IPS-18c (cell line): Measurements from ENCODE around the gene FBXO28.
"Not testable (repeated sequence)": the region's sequence is repeated elsewhere in the genome, so short reads cannot be mapped to it uniquely, and the experiment has no call there.

Source experiments
- H3K4me3 ChIP-seq: 2 replicates; pipeline ENCODE4 v1.7.0; 2013; ENCODE audit warnings: low read depth, mild to moderate bottlenecking, low read length, moderate library complexity; ENCODE audit not compliant: insufficient read depth
- H3K9me3 ChIP-seq: one replicate; pipeline ENCODE4 v1.6.1; 2013; ENCODE audit warnings: mild to moderate bottlenecking, low read length, moderate library complexity; ENCODE audit not compliant: control insufficient read depth, insufficient read depth

The FBXO28 gene, protein sequence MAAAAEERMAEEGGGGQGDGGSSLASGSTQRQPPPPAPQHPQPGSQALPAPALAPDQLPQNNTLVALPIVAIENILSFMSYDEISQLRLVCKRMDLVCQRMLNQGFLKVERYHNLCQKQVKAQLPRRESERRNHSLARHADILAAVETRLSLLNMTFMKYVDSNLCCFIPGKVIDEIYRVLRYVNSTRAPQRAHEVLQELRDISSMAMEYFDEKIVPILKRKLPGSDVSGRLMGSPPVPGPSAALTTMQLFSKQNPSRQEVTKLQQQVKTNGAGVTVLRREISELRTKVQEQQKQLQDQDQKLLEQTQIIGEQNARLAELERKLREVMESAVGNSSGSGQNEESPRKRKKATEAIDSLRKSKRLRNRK

DNA sequence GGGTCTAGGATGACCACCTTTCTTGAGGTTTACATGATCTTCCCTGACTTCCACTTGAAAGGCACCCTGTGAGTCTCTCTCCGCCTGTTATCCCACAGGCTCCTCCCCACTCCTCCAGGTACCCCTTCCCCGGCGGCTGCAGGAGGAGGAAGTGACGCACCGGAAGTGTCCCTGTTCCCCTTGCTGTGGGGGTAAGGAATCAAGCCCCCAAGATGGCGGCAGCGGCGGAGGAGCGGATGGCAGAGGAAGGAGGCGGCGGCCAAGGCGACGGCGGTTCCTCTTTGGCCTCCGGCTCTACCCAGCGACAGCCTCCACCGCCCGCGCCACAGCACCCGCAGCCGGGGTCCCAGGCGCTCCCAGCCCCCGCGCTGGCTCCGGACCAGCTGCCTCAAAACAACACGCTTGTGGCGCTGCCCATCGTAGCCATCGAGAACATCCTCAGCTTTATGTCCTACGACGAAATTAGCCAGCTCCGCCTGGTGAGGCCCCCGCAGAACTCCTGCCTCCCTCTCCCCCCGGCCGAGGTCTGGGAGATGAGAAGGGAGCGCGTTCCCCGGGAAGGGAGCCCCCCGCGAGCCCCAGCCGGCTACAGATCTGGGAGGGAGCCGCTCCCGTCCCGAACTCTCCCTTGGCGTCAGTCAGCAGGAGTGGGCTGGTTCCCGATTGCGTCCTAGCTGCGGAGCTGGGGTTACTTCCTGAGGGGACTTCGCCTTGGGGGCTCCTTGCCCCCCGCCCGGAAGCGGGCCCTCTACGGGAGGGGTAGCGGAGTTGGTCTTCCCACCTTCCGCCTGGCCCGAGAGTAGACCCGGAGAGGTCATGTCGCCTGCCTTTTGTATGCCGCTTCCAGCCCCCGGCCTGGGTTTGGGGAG, at the start of gene FBXO28:
Gene FBXO28, plus strand, starts transcription at position 194 of the 869 bp plus-strand sequence. Its CDS starts 19 bp downstream, at position 213.
- H3K4me3 ChIP-seq: peak within 1 kb of the TSS; percentile 97
- H3K9me3 ChIP-seq: no peaks in the 10 kb centered on the region

DNA sequence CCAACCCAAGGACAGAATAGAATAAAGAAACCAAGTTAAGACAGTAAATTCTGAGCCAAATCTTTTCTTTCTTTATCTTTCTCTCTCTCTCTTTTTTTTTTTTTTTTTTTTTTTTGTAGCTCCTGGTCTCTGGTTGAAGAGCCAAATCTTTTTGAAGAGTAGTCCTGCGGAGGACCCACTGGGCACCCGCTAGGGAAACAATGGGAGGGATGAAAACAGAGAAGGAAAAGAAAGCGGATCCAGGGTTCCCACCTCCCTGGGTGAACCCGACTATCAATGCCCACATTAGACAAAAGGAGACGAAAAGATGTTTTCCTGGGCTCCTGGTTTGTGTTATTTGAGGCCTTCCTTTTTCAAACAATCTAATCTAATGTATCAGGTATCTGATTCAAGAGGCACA, 49.8 kb upstream of the FBXO28 start:
- H3K4me3 ChIP-seq: no peak overlapping the region
- peaks cover 6% of the 10 kb centered on the region for H3K9me3 ChIP-seq

DNA sequence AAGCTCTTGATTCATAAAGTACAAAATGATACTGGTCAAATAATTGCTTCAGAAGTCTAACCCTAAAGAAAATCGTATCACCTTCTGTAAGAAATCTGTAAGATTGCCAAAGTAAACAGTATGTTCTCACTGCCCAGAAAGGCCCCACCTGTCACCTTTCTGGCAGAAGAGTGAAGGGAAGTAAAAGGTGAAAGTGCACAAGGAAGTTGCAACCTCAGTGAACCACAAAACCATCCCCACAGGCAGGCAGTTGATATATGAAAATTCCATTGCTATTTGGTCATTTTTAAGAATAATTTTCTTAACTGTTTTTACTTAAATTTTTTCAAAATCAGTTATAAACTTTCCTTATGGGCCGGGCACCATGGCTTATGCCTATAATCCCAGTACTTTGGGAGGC, 48.5 kb upstream of the FBXO28 start:
- peaks cover 2% of the 10 kb centered on the region for H3K9me3 ChIP-seq
- no peak overlapping the region for H3K4me3 ChIP-seq

DNA sequence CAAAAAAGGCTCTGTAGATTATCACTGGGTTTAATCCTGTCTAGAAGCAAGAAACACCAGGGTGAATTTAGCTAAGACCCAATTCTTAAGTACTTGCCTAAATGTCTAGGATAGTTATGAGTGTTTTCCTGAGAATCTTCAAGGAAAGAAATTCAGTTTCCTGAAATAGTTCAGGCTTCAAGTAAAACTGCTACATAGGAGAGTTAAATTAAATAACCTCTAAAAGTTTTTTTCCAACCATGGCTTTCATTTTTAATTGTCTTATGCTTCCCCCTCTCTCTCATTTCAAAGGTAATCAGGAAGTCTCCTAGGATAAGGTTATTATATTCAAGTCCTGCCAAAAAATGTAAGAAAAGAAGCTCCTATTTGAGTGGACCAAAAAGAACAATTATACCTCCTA, 46.7 kb upstream of the FBXO28 start:
- Histone ChIP-seq H3K4me3 (no peak overlapping the region), H3K9me3 (no peaks in the 10 kb centered on the region)

DNA sequence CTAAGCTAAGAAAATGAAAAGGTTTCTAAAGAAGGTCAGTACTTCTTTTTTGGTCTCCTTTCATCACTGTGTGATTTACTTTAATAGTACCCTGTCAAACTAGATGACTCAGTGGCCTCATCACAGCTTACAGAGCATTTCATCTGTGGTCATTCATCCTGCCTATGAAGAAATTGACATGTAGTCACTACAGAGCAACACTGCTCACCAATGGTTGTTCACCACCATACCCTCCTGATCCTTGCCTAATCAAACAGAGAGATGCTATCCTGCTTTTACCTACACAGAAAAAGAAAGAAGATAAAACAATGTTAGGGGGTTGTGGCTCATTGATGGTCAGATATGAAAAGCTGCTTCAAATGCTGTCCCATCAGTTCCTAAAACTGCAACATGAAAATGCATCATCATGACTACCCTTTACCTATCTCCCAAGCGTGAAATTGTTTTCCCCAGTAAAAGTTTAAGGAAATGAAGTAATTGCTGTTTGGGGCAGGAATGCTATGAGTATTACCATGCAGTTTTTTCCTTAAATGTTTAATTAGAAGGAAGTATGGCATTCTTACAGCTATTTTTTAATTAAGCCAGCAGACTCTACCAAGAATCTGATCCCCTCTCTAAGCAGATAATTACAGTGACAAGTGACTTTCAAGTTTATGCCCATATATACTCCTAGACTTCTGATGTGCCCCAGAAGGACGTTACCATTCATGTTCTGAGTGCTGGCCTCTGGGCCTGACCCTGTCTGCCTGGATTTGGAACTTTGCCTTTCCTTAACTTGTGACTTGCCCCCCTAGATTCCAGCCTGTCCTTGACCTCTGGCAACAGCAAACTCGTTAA, 46.1 kb upstream of the FBXO28 start:
- no peaks in the 10 kb centered on the region for H3K9me3 ChIP-seq
- H3K4me3 ChIP-seq: no peak overlapping the region

DNA sequence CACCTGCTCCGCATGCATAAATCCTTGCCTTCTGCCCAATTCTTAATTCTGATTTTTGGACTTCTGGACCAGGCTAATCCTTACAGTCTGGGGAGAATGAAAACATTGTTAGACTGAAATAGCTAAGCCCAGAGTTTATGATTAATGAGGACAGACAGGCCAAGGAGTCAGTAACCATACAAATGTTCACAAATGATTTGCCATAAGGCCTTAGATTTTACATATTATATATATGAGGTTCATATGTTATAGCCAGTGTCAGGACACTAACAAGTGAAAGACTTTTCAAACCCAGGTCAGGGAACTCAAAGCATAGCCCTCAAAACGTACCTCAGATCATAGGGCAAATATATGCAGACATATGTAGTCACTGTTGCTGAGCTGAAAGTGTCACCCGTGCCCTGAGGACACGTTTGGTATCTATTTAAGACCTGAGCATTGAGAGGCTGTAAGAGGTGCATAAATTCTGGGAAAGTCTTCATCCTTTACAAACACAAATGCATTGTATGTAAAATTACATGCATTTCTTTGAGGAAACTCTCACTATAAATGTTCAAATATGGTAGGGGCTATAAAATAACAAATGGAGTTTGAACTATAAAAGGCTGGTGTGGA, 45.3 kb upstream of the FBXO28 start:
- Histone ChIP-seq H3K4me3 (no peak overlapping the region), H3K9me3 (no peaks in the 10 kb centered on the region)

DNA sequence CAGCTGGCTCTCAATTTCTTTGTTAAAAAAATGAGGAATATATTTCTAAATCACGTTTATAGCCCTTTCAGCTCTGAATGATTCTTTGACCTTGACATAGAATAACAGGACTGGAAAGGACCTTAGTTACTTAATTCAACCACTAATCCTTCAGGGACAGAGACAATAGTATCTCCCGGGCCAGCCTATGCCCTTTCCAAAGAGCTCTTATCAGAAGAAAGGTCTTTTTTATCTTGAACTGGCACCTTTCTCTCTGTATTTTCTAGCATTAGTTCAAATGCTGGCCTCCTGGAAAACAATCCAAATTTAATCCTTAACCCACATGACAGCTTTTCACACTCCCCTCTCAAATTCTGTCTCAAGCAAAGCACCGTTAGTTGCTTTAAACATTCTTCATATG, 44.8 kb upstream of the FBXO28 start:
- no peaks in the 10 kb centered on the region for H3K9me3 ChIP-seq
- no peak overlapping the region for H3K4me3 ChIP-seq

DNA sequence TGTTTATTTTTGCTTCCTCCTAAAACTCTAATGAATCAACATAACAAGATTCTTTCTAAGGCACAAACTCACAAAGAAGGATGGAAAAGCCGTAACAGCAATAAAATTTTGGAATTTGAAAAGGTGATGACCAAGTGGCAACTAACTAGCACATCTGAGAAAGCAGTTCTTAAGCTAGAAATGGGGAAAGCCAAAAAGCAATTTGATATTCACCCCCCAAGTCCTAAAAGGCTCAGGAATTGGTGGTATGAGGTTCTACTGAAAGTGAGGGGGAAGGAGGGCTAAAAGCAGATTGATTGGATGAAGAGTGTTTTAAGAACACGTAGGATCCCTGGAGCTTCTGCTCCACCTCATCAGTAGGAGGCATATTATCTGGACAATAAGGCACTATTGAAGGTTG, 43.4 kb upstream of the FBXO28 start:
- no peaks in the 10 kb centered on the region for H3K9me3 ChIP-seq
- H3K4me3 ChIP-seq: no peak overlapping the region

DNA sequence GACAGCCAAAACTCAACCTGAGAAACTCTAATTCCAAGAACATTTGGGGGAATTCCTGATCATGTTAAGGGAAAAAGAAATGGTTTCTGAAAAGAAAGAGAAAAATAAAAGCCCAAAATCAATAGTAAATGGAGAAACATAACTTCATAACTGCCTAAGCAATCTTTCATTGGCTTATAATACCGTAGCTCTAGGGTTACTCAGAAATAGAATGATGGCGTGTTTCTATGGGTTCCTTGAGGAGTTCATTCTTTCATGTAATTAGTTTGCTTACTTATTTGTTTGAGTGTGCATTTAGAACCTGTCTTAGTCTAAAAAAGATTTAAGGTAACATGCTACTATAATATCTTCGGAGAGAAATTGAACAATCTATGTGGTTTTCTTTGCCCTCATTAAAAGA, 37.5 kb upstream of the FBXO28 start:
- Histone ChIP-seq H3K4me3 (no peak overlapping the region), H3K9me3 (no peaks in the 10 kb centered on the region)

DNA sequence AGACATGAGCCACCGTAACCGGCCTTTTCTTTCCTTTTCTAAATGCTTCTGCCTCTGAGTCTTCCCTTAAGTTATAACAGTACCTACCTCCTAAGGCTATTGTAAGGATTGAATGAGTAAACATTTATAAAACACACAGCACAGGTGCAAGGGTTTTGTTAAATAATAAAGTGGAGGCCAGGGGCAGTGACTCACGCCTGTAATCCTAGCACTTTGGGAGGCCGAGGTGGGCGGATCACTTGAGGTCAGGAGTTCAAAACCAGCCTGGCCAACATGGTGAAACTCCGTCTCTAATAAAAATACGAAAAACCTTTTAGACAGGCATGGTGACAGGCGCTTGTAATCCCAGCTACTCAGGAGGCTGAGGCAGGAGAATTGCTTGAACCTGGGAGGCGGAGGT, 34.3 kb upstream of the FBXO28 start:
- not testable (repeated sequence) for H3K9me3 ChIP-seq, H3K4me3 ChIP-seq

DNA sequence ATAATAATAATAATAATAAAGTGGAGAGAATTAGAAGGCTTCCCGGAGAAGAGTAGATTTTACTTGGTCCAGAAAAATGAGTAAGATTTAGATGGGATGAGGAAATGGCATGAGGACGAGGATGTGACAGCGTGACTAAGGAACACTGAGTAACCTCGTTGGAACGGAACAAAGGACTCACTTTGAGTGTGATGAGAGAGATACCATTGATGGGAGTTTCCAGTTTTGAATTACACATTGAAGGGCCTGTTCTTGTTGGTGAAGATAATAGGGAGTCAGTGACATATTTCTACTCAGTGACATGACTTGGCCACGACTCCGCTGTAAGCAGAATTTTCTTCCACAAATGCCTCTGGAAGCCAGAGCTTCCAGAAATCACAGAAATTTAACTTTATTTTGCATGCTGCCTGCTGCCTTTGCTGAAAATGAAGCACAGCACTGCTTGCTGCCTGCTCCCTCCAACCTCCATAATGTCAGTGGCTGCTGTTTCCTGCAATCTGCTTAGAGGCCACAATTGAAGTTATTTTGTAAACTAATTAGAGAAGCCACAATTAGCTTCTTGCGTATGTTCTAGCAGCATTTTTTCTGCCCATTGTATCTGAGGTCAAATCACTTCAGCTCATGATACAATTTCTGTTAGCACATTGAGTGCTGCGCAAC, 33.7 kb upstream of the FBXO28 start:
- Histone ChIP-seq H3K9me3 (no peaks in the 10 kb centered on the region), H3K4me3 (no peak overlapping the region)

DNA sequence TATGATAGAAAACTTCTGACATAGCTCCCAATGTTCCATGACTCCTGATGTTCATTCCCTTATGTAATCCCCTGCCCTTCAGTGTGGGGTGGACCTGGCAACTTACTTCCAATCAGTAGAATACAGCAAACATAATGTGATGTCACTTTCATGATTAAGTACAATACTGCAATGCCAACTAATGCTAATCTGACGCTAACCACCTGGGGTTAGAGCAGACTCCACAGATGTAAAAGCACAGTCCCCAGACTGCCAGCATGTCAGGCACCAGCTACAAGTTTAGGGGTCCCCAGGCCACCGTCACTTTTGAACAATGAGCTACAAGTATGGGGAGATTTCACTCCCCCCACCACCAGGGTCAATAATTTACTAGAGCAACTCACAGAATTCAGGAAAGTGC, 32.3 kb upstream of the FBXO28 start:
- Histone ChIP-seq H3K9me3 (no peaks in the 10 kb centered on the region), H3K4me3 (no peak overlapping the region)

DNA sequence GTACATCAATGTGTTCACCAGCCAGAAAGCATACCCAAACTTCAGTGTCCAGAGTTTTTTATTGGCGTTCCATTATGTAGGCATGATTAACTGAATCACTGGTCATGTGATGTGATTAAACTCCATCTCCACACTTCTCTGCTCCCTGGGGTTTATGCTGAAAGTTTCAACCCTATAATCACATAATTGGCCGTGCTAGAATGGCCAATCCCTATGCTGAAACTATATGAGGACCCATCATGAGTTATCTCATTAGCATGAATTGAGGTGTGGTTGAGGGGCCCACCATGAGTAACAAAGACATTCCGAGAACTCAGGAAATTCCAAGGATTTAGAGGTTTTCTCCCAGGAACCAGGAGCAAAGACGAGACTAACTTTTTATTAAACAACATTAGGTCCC, 31.8 kb upstream of the FBXO28 start:
- Histone ChIP-seq H3K9me3 (no peaks in the 10 kb centered on the region), H3K4me3 (no peak overlapping the region)

DNA sequence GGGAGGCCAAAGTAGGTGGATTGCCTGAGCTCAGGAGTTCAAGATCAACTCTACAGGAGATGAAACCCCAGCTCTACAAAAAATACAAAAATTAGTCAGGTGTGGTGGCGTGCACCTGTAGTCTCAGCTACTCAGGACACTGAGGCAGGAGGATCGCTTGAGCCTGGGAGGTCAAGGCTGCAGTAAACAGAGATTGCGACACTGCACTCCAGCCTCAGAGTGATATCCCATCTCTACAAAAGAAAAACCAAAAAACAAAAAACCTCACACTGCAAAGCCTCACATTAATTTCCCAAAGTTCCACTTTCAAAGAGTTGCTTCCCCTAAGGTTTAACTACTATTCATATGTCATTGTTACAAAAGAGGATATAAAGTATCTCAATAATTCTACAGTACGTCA, 29.0 kb upstream of the FBXO28 start:
- H3K9me3 ChIP-seq: no peaks in the 10 kb centered on the region

DNA sequence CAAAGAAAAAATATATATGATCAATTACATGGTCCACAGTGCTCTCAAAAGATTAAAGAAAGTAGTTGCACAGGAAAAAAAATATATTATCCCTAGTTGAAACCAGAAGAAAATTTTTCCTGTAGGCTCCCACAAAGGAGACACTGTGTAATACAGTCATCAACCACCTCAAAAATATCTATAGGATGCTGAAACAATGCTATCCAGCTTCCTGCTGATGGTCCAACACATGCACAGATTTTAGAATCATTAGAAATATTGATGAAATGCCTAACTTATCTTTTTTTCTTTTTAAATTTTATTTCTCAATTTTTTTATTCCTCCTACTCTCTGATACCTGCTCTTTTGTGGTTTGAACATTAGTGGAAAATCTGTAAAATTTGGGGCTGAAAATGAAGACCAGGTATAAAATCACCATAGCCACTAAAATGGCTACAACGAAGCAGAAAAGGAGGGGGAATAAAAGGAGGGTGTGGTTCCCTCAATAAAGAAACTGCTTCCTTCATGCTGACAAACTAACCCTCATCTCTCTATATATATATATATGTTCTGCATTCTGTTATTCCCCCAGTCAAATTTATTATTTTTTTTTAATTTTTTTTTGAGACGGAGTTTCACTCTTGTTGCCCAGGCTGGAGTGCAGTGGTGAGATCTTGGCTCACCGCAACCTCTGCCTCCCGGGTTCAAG, 28.3 kb upstream of the FBXO28 start:
- Histone ChIP-seq H3K4me3 (no peak overlapping the region), H3K9me3 (no peaks in the 10 kb centered on the region)

More for the DNA sequence above, 29.0 kb upstream of the FBXO28 start:
- H3K4me3 ChIP-seq: no peak overlapping the region

DNA sequence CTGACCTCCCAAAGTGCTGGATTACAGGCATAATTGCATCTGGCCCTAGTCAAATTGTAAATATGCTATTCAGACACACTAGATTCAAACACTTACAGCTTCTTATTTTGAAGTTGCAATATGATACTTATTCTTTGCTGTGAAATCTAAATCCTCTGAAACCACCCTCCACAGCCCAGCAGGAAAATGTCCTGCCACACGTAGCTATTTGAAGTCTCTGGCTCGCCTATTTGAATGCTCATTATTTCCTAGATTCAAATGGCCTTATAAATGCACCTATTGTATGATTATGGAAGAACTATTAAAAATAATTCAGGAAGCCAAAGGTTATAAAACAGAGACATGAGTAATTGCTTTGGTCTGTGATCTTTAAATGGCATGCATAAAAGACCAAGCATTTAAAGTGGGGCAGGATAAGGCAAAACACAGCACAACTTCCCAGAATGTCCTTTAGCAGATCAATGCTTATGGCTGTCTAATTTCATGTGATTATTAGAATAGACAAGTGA, 26.6 kb upstream of the FBXO28 start:
- Histone ChIP-seq H3K9me3 (no peaks in the 10 kb centered on the region), H3K4me3 (no peak overlapping the region)
